ENCODE measurements around the gene SLC35F3. TPM values are rescaled to one million over a fixed set of nuclear protein-coding genes. Genes with fewer than 3 reads are reported as not detected.
A peak's percentile ranks its signal among the peaks of the same experiment; 100 is the strongest.

The SLC35F3 gene
- total RNA-seq, 1 experiment from 2014 or later = 0.94 TPM

- TF ChIP-seq HMGXB4 (CRISPR knock-in tag; IDR thresholded peaks at IDR 0.05) (0 out of 2 replicates have a peak, but pooled peaks have one; percentile 26), ATF6 (CRISPR knock-in tag; IDR thresholded peaks at IDR 0.05) (no peak), CTCF (IDR thresholded peaks at IDR 0.05) (peak; percentile 58), NR1H2 (CRISPR knock-in tag; IDR thresholded peaks at IDR 0.05) (no peak), PREB (CRISPR knock-in tag; IDR thresholded peaks at IDR 0.05; ENCODE audit: borderline replicate concordance) (no peak), ZNF121 (CRISPR knock-in tag; IDR thresholded peaks at IDR 0.05) (no peak), ZNF396 (CRISPR knock-in tag; IDR thresholded peaks at IDR 0.05; ENCODE audit: borderline replicate concordance) (no peak), ZNF219 (CRISPR knock-in tag; IDR thresholded peaks at IDR 0.05; ENCODE audit: borderline replicate concordance) (no peak), USF1 (CRISPR knock-in tag; IDR thresholded peaks at IDR 0.05) (peak; percentile 89), MAX (CRISPR knock-in tag; IDR thresholded peaks at IDR 0.05) (peak; percentile 61; the same call in 1 of the 2 replicates), ZNF317 (CRISPR knock-in tag; IDR thresholded peaks at IDR 0.05; ENCODE audit: borderline replicate concordance, low read depth) (no peak), FOXK1 (CRISPR knock-in tag; IDR thresholded peaks at IDR 0.05) (no peak)
These were observed 220.8 kb downstream of the SLC35F3 start (continued) for GRCh38 chr1:234125283-234125682.

- ChIA-PET CTCF (interaction anchor here (0.6 to 6.1 kb wide), 21 partner anchors 10 to 968 kb away, joined by 3 to 71 read pairs (median 4); partner anchors contain the start of genes COA6 and TARBP1), POLR2A (interaction anchor here (0.6 to 1.5 kb wide), 2 partner anchors 11 to 965 kb away, joined by 3 to 4 read pairs; no protein-coding TSS in a partner anchor)
- Mint-ChIP-seq H3K27ac (no peak overlapping the region), H3K9me3 (peaks cover 12% of the 10 kb centered on the region), H3K36me3 (no peaks in the 10 kb centered on the region), H3K4me1 (peaks cover 7% of the 10 kb centered on the region), H3K27me3 (ENCODE audit: low read depth) (peaks cover 6% of the 10 kb centered on the region), H3K4me3 (no peak overlapping the region)
- TF ChIP-seq ZNF396 (CRISPR knock-in tag; IDR thresholded peaks at IDR 0.05; ENCODE audit: borderline replicate concordance) (no peak), ZNF416 (CRISPR knock-in tag; IDR thresholded peaks at IDR 0.05) (no peak), SMAD4 (CRISPR knock-in tag; IDR thresholded peaks at IDR 0.05) (no peak), ZBTB43 (CRISPR knock-in tag; IDR thresholded peaks at IDR 0.05) (no peak), ZNF138 (CRISPR knock-in tag; conservative IDR thresholded peaks at IDR 0.05) (no peak), NR2C2 (CRISPR knock-in tag; IDR thresholded peaks at IDR 0.05) (no peak)
- no peak for DNase-seq (ENCODE audit: low spot score)
- ATAC-seq = peak; percentile 15; the same call in 1 of the 2 replicates
These were observed 221.2 kb downstream of the SLC35F3 start for GRCh38 chr1:234125714-234126113.
